ENCODE data around the gene KCNIP1. TPM values are rescaled to one million over a fixed set of nuclear protein-coding genes. Genes with fewer than 3 reads are reported as not detected.

The KCNIP1 gene
- total and polyA plus RNA-seq, 9 of the 15 experiments (the other 6 are each of a cell fraction or from before 2014, with no cell fraction given) = not detected

DNA sequence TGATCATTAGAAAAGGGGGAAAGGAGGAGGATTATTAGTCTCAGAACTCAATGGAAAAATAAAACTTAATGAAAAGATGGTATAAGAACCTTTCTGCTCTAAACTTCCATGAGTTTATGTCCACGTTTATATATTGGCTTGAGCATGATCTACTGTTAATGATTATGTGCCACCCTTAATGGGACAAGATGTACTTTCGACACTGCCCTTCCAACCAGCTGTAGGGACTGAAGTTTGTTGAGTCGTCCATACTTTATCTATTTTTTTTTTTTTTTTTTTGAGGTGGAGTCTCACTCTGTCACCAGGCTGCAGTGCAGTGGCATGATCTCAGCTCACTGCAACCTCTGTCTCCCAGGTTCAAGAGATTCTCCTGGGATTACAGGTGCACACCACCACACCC lies 254.7 kb downstream of the KCNIP1 start:
- DNase-seq (ENCODE audit: extremely low read depth in 1 of 4, low spot score in 3 of 4) (no peak), ATAC-seq (no peak), FAIRE-seq (no peak)
- Histone ChIP-seq H3K36me3 (ENCODE audit: control insufficient read depth, insufficient read depth, low read length) (no peaks in the 10 kb centered on the region), H3K4me1 (replicated peaks in 1 of 2; ENCODE audit: control insufficient read depth in 2 of 2, insufficient read depth in 2 of 2, low read length in 2 of 2) (no peaks in the 10 kb centered on the region), H3K27ac (ENCODE audit: extremely low read depth, low read depth, low read length) (no peak overlapping the region), H4K20me1 (replicated peaks; ENCODE audit: control insufficient read depth, insufficient read depth, low read length) (no peaks in the 10 kb centered on the region), H3K9me1 (ENCODE audit: control insufficient read depth, insufficient read depth, low read length) (no peaks in the 10 kb centered on the region), H3K4me2 (ENCODE audit: insufficient read depth, low read length) (no peak overlapping the region), H3K4me3 (no peak overlapping the region), H3K9ac (ENCODE audit: insufficient read depth in 1 of 2, low read depth in 2 of 2, low read length in 2 of 2) (no peak overlapping the region), H3K27me3 (ENCODE audit: control insufficient read depth in 2 of 2, insufficient read depth in 2 of 2, low read length in 2 of 2) (peaks cover 0 to 7% of the 10 kb centered on the region in 2 experiments; a peak in 2 of 5 replicates), H3K9me3 (replicated peaks; ENCODE audit: control insufficient read depth, insufficient read depth, low read depth, low read length) (no peaks in the 10 kb centered on the region), H2AFZ (ENCODE audit: low read depth, low read length) (no peak overlapping the region), H3K79me2 (ENCODE audit: control insufficient read depth, insufficient read depth, low read length) (no peaks in the 10 kb centered on the region)
- in situ Hi-C loops (cut with MboI) (no loop called here), intact Hi-C loops (cut with micrococcal nuclease) (no loop called here)
- BruUV-seq (replicated peaks) = no TSS peak
- TF ChIP-seq PHB (CRISPR knock-in tag; IDR thresholded peaks at IDR 0.05) = no peak
- no peak for TF ChIP-seq BCOR (IDR thresholded peaks at IDR 0.05)
- TF ChIP-seq, protein P1, sequence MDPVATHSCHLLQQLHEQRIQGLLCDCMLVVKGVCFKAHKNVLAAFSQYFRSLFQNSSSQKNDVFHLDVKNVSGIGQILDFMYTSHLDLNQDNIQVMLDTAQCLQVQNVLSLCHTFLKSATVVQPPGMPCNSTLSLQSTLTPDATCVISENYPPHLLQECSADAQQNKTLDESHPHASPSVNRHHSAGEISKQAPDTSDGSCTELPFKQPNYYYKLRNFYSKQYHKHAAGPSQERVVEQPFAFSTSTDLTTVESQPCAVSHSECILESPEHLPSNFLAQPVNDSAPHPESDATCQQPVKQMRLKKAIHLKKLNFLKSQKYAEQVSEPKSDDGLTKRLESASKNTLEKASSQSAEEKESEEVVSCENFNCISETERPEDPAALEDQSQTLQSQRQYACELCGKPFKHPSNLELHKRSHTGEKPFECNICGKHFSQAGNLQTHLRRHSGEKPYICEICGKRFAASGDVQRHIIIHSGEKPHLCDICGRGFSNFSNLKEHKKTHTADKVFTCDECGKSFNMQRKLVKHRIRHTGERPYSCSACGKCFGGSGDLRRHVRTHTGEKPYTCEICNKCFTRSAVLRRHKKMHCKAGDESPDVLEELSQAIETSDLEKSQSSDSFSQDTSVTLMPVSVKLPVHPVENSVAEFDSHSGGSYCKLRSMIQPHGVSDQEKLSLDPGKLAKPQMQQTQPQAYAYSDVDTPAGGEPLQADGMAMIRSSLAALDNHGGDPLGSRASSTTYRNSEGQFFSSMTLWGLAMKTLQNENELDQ (CRISPR knock-in tag; IDR thresholded peaks at IDR 0.05; ENCODE audit: borderline replicate concordance) = no peak
- TF ChIP-seq XRCC5 (IDR thresholded peaks at IDR 0.05; ENCODE audit: low read depth, low read length) = no peak
- no peak for TF ChIP-seq ZNF184 (CRISPR knock-in tag; IDR thresholded peaks at IDR 0.05)
- TF ChIP-seq, protein P2, sequence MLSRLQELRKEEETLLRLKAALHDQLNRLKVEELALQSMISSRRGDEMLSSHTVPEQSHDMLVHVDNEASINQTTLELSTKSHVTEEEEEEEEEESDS (CRISPR knock-in tag; IDR thresholded peaks at IDR 0.05) = no peak
- TF ChIP-seq MTA3 (IDR thresholded peaks at IDR 0.05; ENCODE audit: borderline replicate concordance) = no peak
- TF ChIP-seq, protein P3, sequence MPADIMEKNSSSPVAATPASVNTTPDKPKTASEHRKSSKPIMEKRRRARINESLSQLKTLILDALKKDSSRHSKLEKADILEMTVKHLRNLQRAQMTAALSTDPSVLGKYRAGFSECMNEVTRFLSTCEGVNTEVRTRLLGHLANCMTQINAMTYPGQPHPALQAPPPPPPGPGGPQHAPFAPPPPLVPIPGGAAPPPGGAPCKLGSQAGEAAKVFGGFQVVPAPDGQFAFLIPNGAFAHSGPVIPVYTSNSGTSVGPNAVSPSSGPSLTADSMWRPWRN (IDR thresholded peaks at IDR 0.05; ENCODE audit: low read depth) = no peak
- no peak for TF ChIP-seq SMC3 (conservative IDR thresholded peaks at IDR 0.05; ENCODE audit: insufficient read depth, low read depth, low read length)
- TF ChIP-seq, protein P4, sequence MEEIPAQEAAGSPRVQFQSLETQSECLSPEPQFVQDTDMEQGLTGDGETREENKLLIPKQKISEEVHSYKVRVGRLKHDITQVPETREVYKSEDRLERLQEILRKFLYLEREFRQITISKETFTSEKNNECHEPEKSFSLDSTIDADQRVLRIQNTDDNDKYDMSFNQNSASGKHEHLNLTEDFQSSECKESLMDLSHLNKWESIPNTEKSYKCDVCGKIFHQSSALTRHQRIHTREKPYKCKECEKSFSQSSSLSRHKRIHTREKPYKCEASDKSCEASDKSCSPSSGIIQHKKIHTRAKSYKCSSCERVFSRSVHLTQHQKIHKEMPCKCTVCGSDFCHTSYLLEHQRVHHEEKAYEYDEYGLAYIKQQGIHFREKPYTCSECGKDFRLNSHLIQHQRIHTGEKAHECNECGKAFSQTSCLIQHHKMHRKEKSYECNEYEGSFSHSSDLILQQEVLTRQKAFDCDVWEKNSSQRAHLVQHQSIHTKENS (CRISPR knock-in tag; IDR thresholded peaks at IDR 0.05) = no peak
- no peak for TF ChIP-seq FOXP1 (CRISPR knock-in tag; IDR thresholded peaks at IDR 0.05)
- TF ChIP-seq FOXJ2 (tag; IDR thresholded peaks at IDR 0.05) = no peak
- POLR2A ChIA-PET = no interaction called here
- CTCF ChIA-PET (ENCODE audit: low intra/inter-chr PET ratio) = no interaction called here
- 5% methylated on average over 2 of the region's 3 CpGs for WGBS (ENCODE audit: insufficient coverage, low coverage, missing lambda C conversion rate)
